Esophagus squamous epithelium (tissue), 4 donors: Measurements from ENCODE around the gene RETN.

Experiments
- POLR2A ChIP-seq, 4 donors: fragments of 450-650 bp; IDR thresholded peaks; one replicate each; pipeline ENCODE4 v1.6.1; 2017; ENCODE audit warnings: antibody characterized with exemption in 4 of 4, mild to moderate bottlenecking in 4 of 4, moderate library complexity in 3 of 4
- TF ChIP-seq, protein P1 (sequence below), 6 experiments: fragments of 450-650 bp in 4 of 6; fragments of 200-600 bp in 2 of 6; sonication (generic) in 2 of 6; IDR thresholded peaks; one replicate each; pipeline ENCODE4 v1.5.1; 2016 to 2019; ENCODE audit warnings: antibody characterized with exemption in 6 of 6, mild to moderate bottlenecking in 4 of 6, moderate library complexity in 4 of 6

DNA sequence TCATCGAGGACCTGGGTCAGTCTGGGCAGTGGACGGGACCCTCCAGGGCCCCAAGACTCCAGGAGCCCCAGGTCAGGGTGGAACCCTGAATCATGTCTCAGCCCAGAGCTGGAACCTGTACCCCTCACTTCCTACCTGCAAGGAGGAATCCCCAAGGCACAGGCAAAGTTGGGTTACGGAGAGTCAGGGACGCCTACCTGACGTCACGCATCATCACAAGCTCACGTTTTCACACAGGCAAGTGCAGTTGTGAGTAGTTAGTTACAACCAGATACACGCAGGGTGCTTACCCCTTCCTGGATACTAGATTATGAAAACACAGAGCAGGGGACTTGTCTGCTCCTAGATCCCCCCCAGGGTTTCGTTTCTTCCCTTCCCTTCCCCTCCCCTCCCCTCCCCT, 1.9 kb downstream of the RETN start:
- TF ChIP-seq, protein P1, sequence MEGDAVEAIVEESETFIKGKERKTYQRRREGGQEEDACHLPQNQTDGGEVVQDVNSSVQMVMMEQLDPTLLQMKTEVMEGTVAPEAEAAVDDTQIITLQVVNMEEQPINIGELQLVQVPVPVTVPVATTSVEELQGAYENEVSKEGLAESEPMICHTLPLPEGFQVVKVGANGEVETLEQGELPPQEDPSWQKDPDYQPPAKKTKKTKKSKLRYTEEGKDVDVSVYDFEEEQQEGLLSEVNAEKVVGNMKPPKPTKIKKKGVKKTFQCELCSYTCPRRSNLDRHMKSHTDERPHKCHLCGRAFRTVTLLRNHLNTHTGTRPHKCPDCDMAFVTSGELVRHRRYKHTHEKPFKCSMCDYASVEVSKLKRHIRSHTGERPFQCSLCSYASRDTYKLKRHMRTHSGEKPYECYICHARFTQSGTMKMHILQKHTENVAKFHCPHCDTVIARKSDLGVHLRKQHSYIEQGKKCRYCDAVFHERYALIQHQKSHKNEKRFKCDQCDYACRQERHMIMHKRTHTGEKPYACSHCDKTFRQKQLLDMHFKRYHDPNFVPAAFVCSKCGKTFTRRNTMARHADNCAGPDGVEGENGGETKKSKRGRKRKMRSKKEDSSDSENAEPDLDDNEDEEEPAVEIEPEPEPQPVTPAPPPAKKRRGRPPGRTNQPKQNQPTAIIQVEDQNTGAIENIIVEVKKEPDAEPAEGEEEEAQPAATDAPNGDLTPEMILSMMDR (IDR thresholded peaks at IDR 0.05), result no peak
- TF ChIP-seq POLR2A (IDR thresholded peaks at IDR 0.05), result no peak
